Measurements from ENCODE around the gene PCBP3.

The PCBP3 gene

GRCh38 chr21:45931397-45931969 lies 288.0 kb downstream of the PCBP3 start:
- TF ChIP-seq, protein P1, sequence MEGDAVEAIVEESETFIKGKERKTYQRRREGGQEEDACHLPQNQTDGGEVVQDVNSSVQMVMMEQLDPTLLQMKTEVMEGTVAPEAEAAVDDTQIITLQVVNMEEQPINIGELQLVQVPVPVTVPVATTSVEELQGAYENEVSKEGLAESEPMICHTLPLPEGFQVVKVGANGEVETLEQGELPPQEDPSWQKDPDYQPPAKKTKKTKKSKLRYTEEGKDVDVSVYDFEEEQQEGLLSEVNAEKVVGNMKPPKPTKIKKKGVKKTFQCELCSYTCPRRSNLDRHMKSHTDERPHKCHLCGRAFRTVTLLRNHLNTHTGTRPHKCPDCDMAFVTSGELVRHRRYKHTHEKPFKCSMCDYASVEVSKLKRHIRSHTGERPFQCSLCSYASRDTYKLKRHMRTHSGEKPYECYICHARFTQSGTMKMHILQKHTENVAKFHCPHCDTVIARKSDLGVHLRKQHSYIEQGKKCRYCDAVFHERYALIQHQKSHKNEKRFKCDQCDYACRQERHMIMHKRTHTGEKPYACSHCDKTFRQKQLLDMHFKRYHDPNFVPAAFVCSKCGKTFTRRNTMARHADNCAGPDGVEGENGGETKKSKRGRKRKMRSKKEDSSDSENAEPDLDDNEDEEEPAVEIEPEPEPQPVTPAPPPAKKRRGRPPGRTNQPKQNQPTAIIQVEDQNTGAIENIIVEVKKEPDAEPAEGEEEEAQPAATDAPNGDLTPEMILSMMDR (IDR thresholded peaks at IDR 0.05): no peak

GRCh38 chr21:45932922-45933502 lies 289.5 kb downstream of the PCBP3 start:
- TF ChIP-seq, protein P1 (IDR thresholded peaks at IDR 0.05): no peak

GRCh38 chr21:45934085-45934484 lies 290.6 kb downstream of the PCBP3 start:
- TF ChIP-seq, protein P1 (IDR thresholded peaks at IDR 0.05): no peak

DNA sequence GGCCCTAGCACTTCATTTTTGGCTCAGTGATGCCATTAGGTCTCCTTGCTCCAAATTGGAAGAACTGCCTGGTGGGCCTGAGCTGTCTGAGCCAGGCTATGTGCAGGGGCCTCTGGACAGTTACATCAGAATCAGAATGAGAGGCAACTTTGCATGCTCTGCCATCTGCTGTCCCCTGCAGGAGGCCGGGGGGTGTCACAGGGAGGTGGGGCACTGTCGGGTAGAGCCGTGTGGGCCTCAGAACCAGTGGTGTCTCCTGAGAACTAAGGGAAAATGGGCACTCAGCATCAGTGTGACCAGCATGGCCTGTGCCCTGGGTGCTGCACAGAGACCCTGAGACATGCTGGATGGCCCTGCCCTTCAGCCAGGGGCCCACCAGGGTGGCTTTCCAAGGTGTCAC lies 291.0 kb downstream of the PCBP3 start:
- TF ChIP-seq, protein P1 (IDR thresholded peaks at IDR 0.05): no peak

GRCh38 chr21:45935628-45936027 lies 292.1 kb downstream of the PCBP3 start:
- TF ChIP-seq, protein P1 (IDR thresholded peaks at IDR 0.05): no peak

GRCh38 chr21:45937721-45938452 lies 294.4 kb downstream of the PCBP3 start:
- TF ChIP-seq, protein P1 (IDR thresholded peaks at IDR 0.05): no peak

GRCh38 chr21:45938453-45938755 lies 294.9 kb downstream of the PCBP3 start:
- TF ChIP-seq, protein P1 (IDR thresholded peaks at IDR 0.05): no peak

Measured in LNCAP (cell line).